ENCODE results near the gene ARID2.

The ARID2 gene

GRCh38 chr12:45762185-45763110 lies 32.9 kb downstream of the ARID2 start:
- peak; percentile 28 for DNase-seq (ENCODE audit: low spot score)

- no peak for DNase-seq (ENCODE audit: low spot score)
Observed at GRCh38 chr12:45763381-45763780, 33.9 kb downstream of the ARID2 start.

GRCh38 chr12:45768194-45768593 lies 38.7 kb downstream of the ARID2 start:
- DNase-seq (ENCODE audit: low spot score): peak; percentile 35

- DNase-seq (ENCODE audit: low spot score): no peak
Observed at GRCh38 chr12:45773747-45774146, 44.2 kb downstream of the ARID2 start.

- DNase-seq (ENCODE audit: low spot score): no peak
Observed at GRCh38 chr12:45774508-45775162, 45.1 kb downstream of the ARID2 start.

- no peak for DNase-seq (ENCODE audit: low spot score)
Observed at GRCh38 chr12:45775465-45775864, 46.0 kb downstream of the ARID2 start.

GRCh38 chr12:45775964-45776363 lies 46.5 kb downstream of the ARID2 start:
- no peak for DNase-seq (ENCODE audit: low spot score)

GRCh38 chr12:45779936-45780335 lies 50.4 kb downstream of the ARID2 start:
- no peak for DNase-seq (ENCODE audit: low spot score)

- DNase-seq (ENCODE audit: low spot score): no peak
Observed at GRCh38 chr12:45781080-45781479, 51.6 kb downstream of the ARID2 start.

- DNase-seq (ENCODE audit: low spot score): no peak
Observed at GRCh38 chr12:45785315-45785714, 55.8 kb downstream of the ARID2 start.

- DNase-seq (ENCODE audit: low spot score): peak; percentile 80
Observed at GRCh38 chr12:45789025-45789424, 59.5 kb downstream of the ARID2 start.

GRCh38 chr12:45794422-45794821 lies 64.9 kb downstream of the ARID2 start:
- no peak for DNase-seq (ENCODE audit: low spot score)

- no peak for DNase-seq (ENCODE audit: low spot score)
Observed at GRCh38 chr12:45801625-45802024, 72.1 kb downstream of the ARID2 start.

GRCh38 chr12:45803111-45803510 lies 73.6 kb downstream of the ARID2 start:
- DNase-seq (ENCODE audit: low spot score): no peak

- no peak for DNase-seq (ENCODE audit: low spot score)
Observed at GRCh38 chr12:45816652-45817051, 87.1 kb downstream of the ARID2 start.

- DNase-seq (ENCODE audit: low spot score): no peak
Observed at GRCh38 chr12:45827974-45828373, 98.5 kb downstream of the ARID2 start.

GRCh38 chr12:45828402-45828801 lies 98.9 kb downstream of the ARID2 start:
- no peak for DNase-seq (ENCODE audit: low spot score)

- DNase-seq (ENCODE audit: low spot score): no peak
Observed at GRCh38 chr12:45831590-45831989, 102.1 kb downstream of the ARID2 start.

- no peak for DNase-seq (ENCODE audit: low spot score)
Observed at GRCh38 chr12:45833401-45833800, 103.9 kb downstream of the ARID2 start.

- DNase-seq (ENCODE audit: low spot score): no peak
Observed at GRCh38 chr12:45834809-45835208, 105.3 kb downstream of the ARID2 start.

GRCh38 chr12:45839917-45840316 lies 110.4 kb downstream of the ARID2 start:
- DNase-seq (ENCODE audit: low spot score): no peak

- no peak for DNase-seq (ENCODE audit: low spot score)
Observed at GRCh38 chr12:45849289-45849688, 119.8 kb downstream of the ARID2 start.

- DNase-seq (ENCODE audit: low spot score): no peak
Observed at GRCh38 chr12:45850302-45850701, 120.8 kb downstream of the ARID2 start.
